Raji (cell line): ENCODE measurements around the gene TIE1.

Experiments
- POLR2A ChIP-seq: IDR thresholded peaks from 2 replicates; pipeline ENCODE4 v1.6.1; 2011; ENCODE audit warnings: low read depth, low read length, control low read depth; ENCODE audit not compliant: insufficient read depth

The TIE1 gene

GRCh38 chr1:43300378-43301094, at the start of gene TIE1:
TSS of gene TIE1 (plus strand) at chr1:43300982. CDS start at chr1:43301072, 90 bp downstream.
- no peak for TF ChIP-seq POLR2A

DNA sequence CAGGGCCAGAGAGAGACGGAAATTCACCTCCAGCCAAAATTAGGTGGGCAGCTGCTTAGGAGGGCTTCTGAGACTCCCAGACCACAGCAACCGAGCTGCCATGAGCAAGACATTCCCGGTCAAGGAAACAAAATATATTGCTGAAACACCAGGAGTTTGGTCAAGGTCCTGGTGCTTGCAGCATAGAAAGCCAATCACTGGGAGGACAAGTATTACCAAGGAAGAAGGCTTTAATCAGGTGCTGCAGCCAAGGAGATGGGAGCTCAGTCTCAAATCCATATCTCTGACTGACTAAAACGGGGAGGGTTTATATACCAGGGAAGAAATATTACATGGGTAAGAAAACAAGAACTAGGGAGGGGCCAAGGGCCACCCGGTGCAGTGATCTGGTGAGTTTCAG, 49.8 kb upstream of the TIE1 start:
- TF ChIP-seq POLR2A, result no peak

DNA sequence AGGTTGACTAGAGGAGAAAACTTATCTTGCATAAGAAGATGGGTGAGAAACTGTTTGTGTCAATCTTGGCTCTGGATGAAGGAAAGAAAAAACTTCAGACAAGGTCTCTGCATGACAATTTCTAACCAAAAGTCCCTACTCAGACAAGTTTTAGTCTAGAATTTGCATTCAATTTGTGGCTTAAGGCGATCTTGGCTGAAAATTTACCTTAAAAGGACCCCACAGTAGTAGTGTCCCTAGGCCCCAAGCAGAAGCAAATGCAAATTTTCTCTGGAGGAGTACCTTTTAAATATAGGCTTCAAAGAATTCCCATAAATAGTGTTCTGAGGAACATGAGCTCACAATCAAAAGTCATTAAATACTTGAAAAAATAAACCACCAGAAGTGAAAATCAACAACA, 48.6 kb upstream of the TIE1 start:
- no peak for TF ChIP-seq POLR2A

DNA sequence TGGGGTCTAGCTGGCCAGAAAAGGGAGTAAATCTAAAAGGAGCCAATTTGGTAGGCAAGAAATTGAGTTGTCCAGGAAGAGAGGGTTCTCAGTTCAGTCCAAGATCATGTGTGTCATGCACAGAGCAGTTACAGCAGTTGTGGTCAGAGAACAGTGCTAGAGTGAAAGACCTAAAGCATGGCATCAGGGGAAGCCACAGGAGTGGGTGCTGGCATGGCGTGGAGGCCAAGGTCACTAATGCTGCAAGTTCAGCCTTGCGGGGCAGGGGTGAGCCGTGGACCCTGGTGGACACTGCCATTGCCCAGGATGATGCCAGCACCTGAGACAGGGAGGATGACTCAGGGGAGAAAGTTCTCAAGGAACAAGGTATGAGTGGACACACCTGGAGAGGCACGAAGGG, 47.6 kb upstream of the TIE1 start:
- TF ChIP-seq POLR2A, result no peak

GRCh38 chr1:43253876-43254275, 46.9 kb upstream of the TIE1 start:
- TF ChIP-seq POLR2A, result no peak

DNA sequence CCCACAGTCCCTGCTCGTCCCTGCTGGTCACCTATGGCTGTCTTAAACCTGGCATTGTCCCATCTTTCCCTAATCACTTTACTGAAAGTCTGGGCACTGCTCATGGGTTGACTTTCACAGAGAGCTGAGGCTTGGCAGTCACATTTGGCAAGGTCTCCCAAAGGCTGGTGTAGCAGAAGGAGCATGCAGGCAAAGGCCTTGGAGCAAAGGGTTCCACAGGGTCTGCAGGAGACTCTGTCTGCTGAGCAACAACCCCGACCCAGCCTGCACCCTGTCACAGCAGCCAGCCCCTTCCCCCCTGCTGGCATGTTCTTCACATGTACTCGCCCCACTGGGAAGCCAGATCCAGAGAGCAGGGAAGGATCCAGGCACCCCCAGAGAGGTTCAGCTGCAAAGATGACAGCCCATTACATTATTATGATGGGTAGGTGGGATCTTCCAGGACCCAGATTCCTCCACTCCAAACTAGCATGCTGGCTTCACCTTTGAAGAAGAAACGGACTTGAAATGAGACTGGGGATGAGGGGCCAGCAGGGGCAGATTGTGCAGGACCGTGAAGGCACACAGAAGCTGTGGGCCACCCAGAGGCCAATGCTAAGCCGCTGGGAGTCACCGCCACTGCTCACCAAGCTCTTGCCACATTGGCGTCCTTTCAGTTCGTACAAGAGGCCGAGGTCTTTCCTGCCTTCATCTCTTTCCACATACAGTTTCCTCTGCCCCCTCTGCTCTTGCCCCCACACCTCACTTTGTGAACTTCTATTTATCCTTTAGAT, 45.2 kb upstream of the TIE1 start:
- no peak for TF ChIP-seq POLR2A

GRCh38 chr1:43256675-43257570, 43.9 kb upstream of the TIE1 start:
- no peak for TF ChIP-seq POLR2A

GRCh38 chr1:43258370-43258769, 42.4 kb upstream of the TIE1 start:
- no peak for TF ChIP-seq POLR2A

- no peak for TF ChIP-seq POLR2A
Measured at GRCh38 chr1:43265431-43265830, 35.4 kb upstream of the TIE1 start.

DNA sequence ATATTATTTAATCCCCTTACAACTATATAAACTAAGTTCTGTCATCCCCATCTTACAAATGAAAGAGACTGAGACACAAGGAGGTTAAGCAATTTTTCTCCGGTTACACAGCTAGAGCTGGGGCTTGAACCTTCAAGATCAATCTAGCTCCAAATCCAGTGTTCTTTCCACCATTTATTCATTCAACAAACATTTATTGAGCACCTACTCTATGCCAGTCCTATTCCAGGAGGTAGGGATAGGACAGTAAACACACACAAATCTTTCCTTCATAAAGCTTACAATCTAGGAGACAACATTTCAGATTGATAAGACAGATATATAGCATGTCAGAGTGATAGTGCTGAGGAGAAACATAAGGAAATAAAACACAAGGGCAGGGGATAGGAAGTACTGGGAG, 33.9 kb upstream of the TIE1 start:
- TF ChIP-seq POLR2A, result no peak

GRCh38 chr1:43267291-43267805, 33.4 kb upstream of the TIE1 start:
- no peak for TF ChIP-seq POLR2A

DNA sequence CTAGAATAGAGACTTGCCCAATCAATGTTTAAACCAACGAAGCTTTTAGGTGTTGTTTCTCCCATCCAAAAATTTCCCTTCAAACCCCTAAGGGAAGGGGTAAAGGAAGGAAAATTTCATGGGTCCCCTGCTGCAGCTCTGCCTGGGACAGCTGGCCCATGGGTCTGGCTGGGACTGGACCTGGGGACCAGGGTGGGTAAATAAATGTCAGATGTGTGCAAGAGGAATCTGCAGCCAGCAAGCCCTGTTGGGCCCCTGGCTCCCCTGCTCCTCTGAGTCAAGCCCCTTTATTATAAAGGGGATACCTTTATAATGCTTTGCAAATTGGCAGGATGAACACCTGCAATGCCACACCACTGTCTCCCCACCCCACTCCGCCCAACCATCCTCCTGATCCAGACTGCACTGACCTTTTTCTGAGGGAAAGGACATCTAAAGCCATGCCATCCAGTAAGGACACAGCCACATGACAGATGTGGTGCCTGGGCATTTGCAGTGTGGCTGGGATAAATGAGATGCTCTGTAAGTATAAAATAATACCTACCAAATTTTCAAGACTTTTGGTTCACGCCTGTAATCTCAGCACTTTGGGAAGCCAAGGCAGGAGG, 32.9 kb upstream of the TIE1 start:
- TF ChIP-seq POLR2A, result no peak

DNA sequence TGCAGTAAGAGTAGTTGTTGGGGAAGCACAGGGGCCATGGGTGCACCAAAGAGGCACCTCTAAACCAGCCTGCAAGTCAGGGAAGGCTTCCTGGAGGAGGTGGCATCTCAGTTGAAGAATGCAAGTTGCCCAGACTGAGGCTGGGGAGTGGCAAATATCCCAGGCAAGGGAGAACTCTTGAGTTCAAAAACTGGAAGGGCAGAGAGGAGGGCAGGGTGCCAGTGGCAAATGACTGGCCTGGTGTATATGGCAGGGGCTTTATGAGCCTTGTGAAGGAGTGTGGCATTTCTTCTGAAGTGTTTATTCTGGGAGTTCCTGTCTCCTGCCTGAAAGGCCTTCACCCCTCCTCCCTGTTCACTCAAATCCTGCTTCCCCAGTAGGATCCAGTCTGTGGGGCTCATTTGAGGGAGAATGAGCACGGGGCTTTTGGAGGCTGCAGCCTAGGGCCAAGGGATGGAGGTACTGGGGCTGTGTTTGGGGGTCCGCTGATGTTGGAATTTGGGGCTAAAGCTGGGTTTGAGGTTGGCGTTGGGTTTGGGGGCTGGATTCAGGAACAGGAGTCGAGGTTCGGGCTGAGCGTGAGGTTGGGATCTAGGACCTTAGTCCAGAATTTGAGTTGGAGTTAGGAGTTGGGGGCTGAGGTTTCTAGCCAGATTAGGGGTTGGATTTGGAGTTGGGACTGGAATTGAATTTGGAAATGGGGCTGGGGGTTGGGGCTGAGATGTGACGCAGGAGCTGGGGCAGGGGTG, 31.0 kb upstream of the TIE1 start, which contains the start of gene TMEM125:
Gene TMEM125 (plus strand): TSS at position 357 of the 749 bp plus-strand sequence. CDS start 2,740 bp downstream, outside the sequence.
- TF ChIP-seq POLR2A, result no peak
